Measurements from ENCODE around the gene CEND1. TPM values are rescaled to one million over a fixed set of nuclear protein-coding genes. Genes with fewer than 3 reads are reported as not detected.
"Not testable (repeated sequence)": the region's sequence is repeated elsewhere in the genome, so short reads cannot be mapped to it uniquely, and the experiment has no call there.

Gene CEND1
- total RNA-seq, 1 donor from 2014 or later: 0.20 TPM

- H3K4me3 Mint-ChIP-seq (ENCODE audit: unreplicated experiment): no peak overlapping the region
- H3K27ac Mint-ChIP-seq (ENCODE audit: unreplicated experiment): no peak overlapping the region
- peaks cover 24% of the 10 kb centered on the region for H3K4me1 Mint-ChIP-seq (ENCODE audit: low read depth)
- no peaks in the 10 kb centered on the region for H3K36me3 Mint-ChIP-seq (ENCODE audit: low read depth)
- TF ChIP-seq CTCF (IDR thresholded peaks at IDR 0.05): no peak
- DNase-seq (ENCODE audit: low spot score): no peak
- H3K9me3 Mint-ChIP-seq (ENCODE audit: low read depth): no peaks in the 10 kb centered on the region
- no peaks in the 10 kb centered on the region for H3K27me3 Mint-ChIP-seq (ENCODE audit: low read depth)
These were observed 44.5 kb downstream of the CEND1 start for GRCh38 chr11:745428-745827.

- Mint-ChIP-seq H3K4me3 (ENCODE audit: unreplicated experiment) (no peak overlapping the region), H3K27ac (ENCODE audit: unreplicated experiment) (no peak overlapping the region), H3K4me1 (ENCODE audit: low read depth) (peaks cover 5% of the 10 kb centered on the region), H3K9me3 (ENCODE audit: low read depth) (no peaks in the 10 kb centered on the region), H3K27me3 (ENCODE audit: low read depth) (no peaks in the 10 kb centered on the region), H3K36me3 (ENCODE audit: low read depth) (no peaks in the 10 kb centered on the region)
- no peak for DNase-seq (ENCODE audit: low spot score)
- TF ChIP-seq CTCF (IDR thresholded peaks at IDR 0.05): no peak
These were observed 47.2 kb downstream of the CEND1 start for GRCh38 chr11:742571-743201.

GRCh38 chr11:742156-742546 is 47.7 kb downstream of the CEND1 start:
- DNase-seq (ENCODE audit: low spot score): no peak
- peaks cover 8% of the 10 kb centered on the region for H3K4me1 Mint-ChIP-seq (ENCODE audit: low read depth)
- TF ChIP-seq CTCF (IDR thresholded peaks at IDR 0.05): no peak
- H3K9me3 Mint-ChIP-seq (ENCODE audit: low read depth): no peaks in the 10 kb centered on the region
- H3K27me3 Mint-ChIP-seq (ENCODE audit: low read depth): no peaks in the 10 kb centered on the region
- H3K4me3 Mint-ChIP-seq (ENCODE audit: unreplicated experiment): no peak overlapping the region
- H3K36me3 Mint-ChIP-seq (ENCODE audit: low read depth): no peaks in the 10 kb centered on the region
- no peak overlapping the region for H3K27ac Mint-ChIP-seq (ENCODE audit: unreplicated experiment)

GRCh38 chr11:737899-738298 is 52.0 kb downstream of the CEND1 start:
- not testable (repeated sequence) for DNase-seq (ENCODE audit: low spot score); H3K4me3 Mint-ChIP-seq (ENCODE audit: unreplicated experiment); H3K27me3 Mint-ChIP-seq (ENCODE audit: low read depth); H3K27ac Mint-ChIP-seq (ENCODE audit: unreplicated experiment); H3K9me3 Mint-ChIP-seq (ENCODE audit: low read depth); H3K36me3 Mint-ChIP-seq (ENCODE audit: low read depth); H3K4me1 Mint-ChIP-seq (ENCODE audit: low read depth)

GRCh38 chr11:737366-737765 is 52.5 kb downstream of the CEND1 start:
- Mint-ChIP-seq H3K4me1 (ENCODE audit: low read depth) (peaks cover 4% of the 10 kb centered on the region), H3K36me3 (ENCODE audit: low read depth) (peaks cover 2% of the 10 kb centered on the region), H3K27ac (ENCODE audit: unreplicated experiment) (no peak overlapping the region), H3K4me3 (ENCODE audit: unreplicated experiment) (no peak overlapping the region), H3K9me3 (ENCODE audit: low read depth) (no peaks in the 10 kb centered on the region), H3K27me3 (ENCODE audit: low read depth) (peaks cover 3% of the 10 kb centered on the region)
- no peak for TF ChIP-seq CTCF (IDR thresholded peaks at IDR 0.05)
- no peak for DNase-seq (ENCODE audit: low spot score)

Other genes with a start within 250 kb of the CEND1 start
- 3.8 to 6.1 TPM (median 5.5 TPM) in 3 replicates for gene LMNTD2, start 229.4 kb downstream of the CEND1 start, total RNA-seq
- gene RASSF7, start 229.1 kb downstream of the CEND1 start, total RNA-seq: 20.0 to 31.3 TPM (median 28.7 TPM) in 3 replicates
- 24.6 to 34.1 TPM (median 25.9 TPM) in 3 replicates for gene PHRF1, start 213.6 kb downstream of the CEND1 start, total RNA-seq
- gene IRF7, start 174.1 kb downstream of the CEND1 start, total RNA-seq: 6.5 to 11.4 TPM (median 7.7 TPM) in 3 replicates
- not detected in 3 replicates for gene CDHR5, start 165.1 kb downstream of the CEND1 start, total RNA-seq
- 0.72 TPM in 1 of 3 replicates, not detected in the others for gene SCT, start 162.9 kb downstream of the CEND1 start, total RNA-seq
- gene DRD4, start 152.8 kb downstream of the CEND1 start, total RNA-seq: 0.55 to 1.7 TPM (median 1.00 TPM) in 3 replicates
- gene DEAF1, start 94.9 kb downstream of the CEND1 start, total RNA-seq: 67.6 to 70.4 TPM (median 67.9 TPM) in 3 replicates
- gene TMEM80, start 94.3 kb downstream of the CEND1 start, total RNA-seq: 16.9 to 31.3 TPM (median 20.3 TPM) in 3 replicates
- 17.2 to 51.6 TPM (median 45.7 TPM) in 3 replicates for gene EPS8L2, start 83.9 kb downstream of the CEND1 start, total RNA-seq
- 128 to 227 TPM (median 151 TPM) in 3 replicates for gene TALDO1, start 42.6 kb downstream of the CEND1 start, total RNA-seq
- 47.2 to 55.0 TPM (median 52.3 TPM) in 3 replicates for gene GATD1, start 12.6 kb downstream of the CEND1 start, total RNA-seq
- gene SLC25A22, start 8.2 kb upstream of the CEND1 start, total RNA-seq: 15.6 to 24.4 TPM (median 16.0 TPM) in 3 replicates
- gene PIDD1, start 15.1 kb upstream of the CEND1 start, total RNA-seq: 12.5 to 14.9 TPM (median 12.8 TPM) in 3 replicates
- gene RPLP2, start 19.9 kb upstream of the CEND1 start, total RNA-seq: 1,144 to 1,291 TPM (median 1,171 TPM) in 3 replicates
- gene PNPLA2, start 28.8 kb upstream of the CEND1 start, total RNA-seq: 56.0 to 59.1 TPM (median 56.0 TPM) in 3 replicates
- gene CRACR2B, start 37.8 kb upstream of the CEND1 start, total RNA-seq: 0.57 to 5.0 TPM (median 1.4 TPM) in 3 replicates
- gene CD151, start 42.9 kb upstream of the CEND1 start, total RNA-seq: 460 to 558 TPM (median 549 TPM) in 3 replicates
- 139 to 173 TPM (median 142 TPM) in 3 replicates for gene POLR2L, start 52.4 kb upstream of the CEND1 start, total RNA-seq
- 62.3 to 115 TPM (median 69.2 TPM) in 3 replicates for gene TSPAN4, start 52.8 kb upstream of the CEND1 start, total RNA-seq
- gene CHID1, start 120.7 kb upstream of the CEND1 start, total RNA-seq: 87.6 to 115 TPM (median 90.3 TPM) in 3 replicates
- 62.0 to 72.0 TPM (median 69.7 TPM) in 3 replicates for gene AP2A2, start 135.8 kb upstream of the CEND1 start, total RNA-seq
- gene MUC6, start 246.6 kb upstream of the CEND1 start, total RNA-seq: not detected in 3 replicates